Heart left ventricle (tissue), 16 donors: ENCODE data around the gene ATP1A1. TPM values are rescaled to one million over a fixed set of nuclear protein-coding genes. Genes with fewer than 3 reads are reported as not detected.

Experiments
- ATAC-seq, 4 donors: fragments of 200-7000 bp; cut with Tn5 transposase; one replicate each; pipeline ENCODE4 v1.9.1; 2020 to 2022; ENCODE audit warnings: moderate library complexity in 4 of 4, mild to moderate bottlenecking in 3 of 4, moderate number of reproducible peaks in 1 of 4
- DNase-seq, 5 donors: peaks; one replicate each; pipeline ENCODE4 v3.0.0-alpha.2; 2020
- H3K27ac ChIP-seq, 12 donors: fragments of 200-600 bp; sonication (generic) in 4 of 12; one replicate each; pipeline versions ENCODE4 v1.5.0 to v1.8.0; 2016 to 2022; ENCODE audit warnings: mild to moderate bottlenecking in 2 of 12
- H3K27me3 ChIP-seq, 9 donors: fragments of 200-600 bp; sonication (generic) in 2 of 9; one replicate each; pipeline versions ENCODE4 v1.5.1 to v1.8.0; 2016 to 2022; ENCODE audit warnings: mild to moderate bottlenecking in 3 of 9
- H3K36me3 ChIP-seq, 9 donors: fragments of 200-600 bp; sonication (generic) in 2 of 9; one replicate each; pipeline versions ENCODE4 v1.5.0 to v1.8.0; 2018 to 2022; ENCODE audit warnings: mild to moderate bottlenecking in 2 of 9
- H3K4me1 ChIP-seq, 12 donors: fragments of 200-600 bp; sonication (generic) in 4 of 12; one replicate each; pipeline versions ENCODE4 v1.5.0 to v1.8.0; 2016 to 2022; ENCODE audit warnings: mild to moderate bottlenecking in 3 of 12
- H3K4me3 ChIP-seq, 12 donors: fragments of 200-600 bp; sonication (generic) in 4 of 12; one replicate each; pipeline versions ENCODE4 v1.5.0 to v1.8.0; 2017 to 2022; ENCODE audit warnings: mild to moderate bottlenecking in 9 of 12, moderate library complexity in 4 of 12
- H3K9me3 ChIP-seq, 12 donors: fragments of 200-600 bp; sonication (generic) in 4 of 12; one replicate each; pipeline versions ENCODE4 v1.5.0 to v1.8.0; 2016 to 2022; ENCODE audit warnings: mild to moderate bottlenecking in 1 of 12
- CTCF ChIP-seq, 12 donors: fragments of 200-600 bp; sonication (generic) in 4 of 12; IDR thresholded peaks; one replicate each; pipeline versions ENCODE4 v1.5.0 to v1.8.0; 2018 to 2022; ENCODE audit warnings: antibody characterized with exemption in 12 of 12, mild to moderate bottlenecking in 5 of 12
- POLR2A ChIP-seq, 2 donors: fragments of 450-650 bp; IDR thresholded peaks; one replicate each; pipeline ENCODE4 v1.6.1; 2017; ENCODE audit warnings: antibody characterized with exemption in 2 of 2, mild to moderate bottlenecking in 2 of 2, moderate library complexity in 2 of 2
- WGBS, 4 donors: extraction: QIAGEN DNeasy Blood & Tissue Kit in 2 of 4; methylation state at CpG; one replicate each; pipeline versions ENCODE4 v1.1.5 to v1.1.7; 2013 to 2018; 5-methylcytosine and 5-hydroxymethylcytosine counted together
- intact Hi-C, 10 donors: fragments of 100-400 bp; cut with DNase I; formaldehyde crosslinking; loops; one replicate each; pipeline versions ENCODE4 v1.11.1 to v1.14.2; 2022
- polyA plus RNA-seq, 2 donors: library from polyadenylated mRNA; stranded (reverse); fragments of 200-250 nt; gene quantifications; one replicate each; pipeline ENCODE4 v1.2.3, GENCODE V29; 2013
- total RNA-seq, 9 donors: library from RNA; depleted of rRNA in 2 of 9; stranded (reverse); fragments of >200 nt in 2 of 9; fragmentation: NEBNext Ultra II Directional in 3 of 9; extraction: Animal tissue kit (Norgen Biotek cat#: 25700) in 3 of 9; gene quantifications; one replicate each; pipeline versions ENCODE4 v1.1.0 to v1.2.4, GENCODE V29; 2016 to 2023
- donor health status: ischemic (EF 13 %, LVEDD 7.1; RV severe dilation, severe dysfunction).
- donor health status: healthy with polysubstance abuse.
- donor health status: DM: no; HTN: yes; CAD: no.
- donor health status: DM: no; HTN: no; CAD: no.
- donor health status: ischemic (EF 25% LVEDD 6.9; RV normal size, moderate dysfunction).
- donor health status: ischemic (EF 25% LVEDD 5.7; RV mildly dilated, moderate dysfunction).
- donor health status: healthy.
- donor health status: DM: yes; HTN: yes; CAD: no.
- donor health status: ischemic (EF 35%, LVEDD 5.7; RV mildly dilated, moderate dysfunction).
- donor health status: nonischemic (EF 11% LVEDD 7.7; RV severe dilation, severe dysfunction).
- donor health status: DM: yes; HTN: yes; CAD: no.
- donor health status: PGD.
- donor health status: ischemic (EF 29% LVEDD 5.4; RV normal size, mild dysfunction).
- donor health status: nonischemic (EF 23%, LVEDD 6.1; RV moderate dilation, normal function).

Gene ATP1A1
- total and polyA plus RNA-seq, 11 donors: 115 to 896 (median 241) TPM

GRCh38 chr1:116402333-116402732, 29.3 kb downstream of the ATP1A1 start:
- Histone ChIP-seq H3K4me1 (peaks cover 0 to 32% (median 4%) of the 10 kb centered on the region in 12 donors), H3K4me3 (no peak overlapping the region), H3K27me3 (no peaks in the 10 kb centered on the region), H3K36me3 (peaks cover 2 to 100% (median 100%) of the 10 kb centered on the region in 9 donors), H3K9me3 (no peaks in the 10 kb centered on the region), H3K27ac (peak overlapping the region in 1 of 12 donors; percentile 63)
- ATAC-seq (no peak), DNase-seq (no peak)
- no peak for TF ChIP-seq CTCF (IDR thresholded peaks at IDR 0.05)
- TF ChIP-seq POLR2A (IDR thresholded peaks at IDR 0.05): no peak
- 81 to 89% (median 87%) methylated on average over 3 of the region's 3 CpGs for WGBS, 4 donors
- intact Hi-C loops: no loop called here

GRCh38 chr1:116403496-116404136, 30.6 kb downstream of the ATP1A1 start:
- intact Hi-C loops: no loop called here
- no peaks in the 10 kb centered on the region for H3K27me3 ChIP-seq
- no peak for TF ChIP-seq POLR2A (IDR thresholded peaks at IDR 0.05)
- peak overlapping the region in 5 of 12 donors; percentile 27 to 76 (median 33) for H3K27ac ChIP-seq
- DNase-seq (no peak), ATAC-seq (no peak)
- 91 to 93% (median 91%) methylated on average over 7 of the region's 7 CpGs for WGBS, 4 donors
- peaks cover 2 to 100% (median 96%) of the 10 kb centered on the region in 9 donors for H3K36me3 ChIP-seq
- H3K4me3 ChIP-seq: no peak overlapping the region
- no peaks in the 10 kb centered on the region for H3K9me3 ChIP-seq
- peaks cover 0 to 30% (median 4%) of the 10 kb centered on the region in 12 donors for H3K4me1 ChIP-seq

GRCh38 chr1:116404699-116405098, 31.7 kb downstream of the ATP1A1 start:
- 85 to 90% (median 86%) methylated on average over 5 of the region's 5 CpGs for WGBS, 4 donors
- peaks cover 2 to 96% (median 85%) of the 10 kb centered on the region in 9 donors for H3K36me3 ChIP-seq
- peak overlapping the region in 10 of 12 donors; percentile 11 to 81 (median 60) for H3K27ac ChIP-seq
- no peak for TF ChIP-seq POLR2A (IDR thresholded peaks at IDR 0.05)
- no peak for TF ChIP-seq CTCF (IDR thresholded peaks at IDR 0.05)
- H3K27me3 ChIP-seq: no peaks in the 10 kb centered on the region
- no peaks in the 10 kb centered on the region for H3K9me3 ChIP-seq
- DNase-seq: no peak
- intact Hi-C loops: no loop called here
- no peak overlapping the region for H3K4me3 ChIP-seq
- peaks cover 0 to 37% (median 7%) of the 10 kb centered on the region in 12 donors for H3K4me1 ChIP-seq
- ATAC-seq: peak in 1 of 4 donors; percentile 1

- no peak overlapping the region for H3K4me3 ChIP-seq
- peak overlapping the region in 11 of 12 donors; percentile 11 to 81 (median 54) for H3K27ac ChIP-seq
- peaks cover 0 to 92% (median 77%) of the 10 kb centered on the region in 9 donors for H3K36me3 ChIP-seq
- WGBS, 4 donors: 71 to 74% (median 72%) methylated on average over 13 to 14 of the region's 14 CpGs
- peak; percentile 54 to 81 (median 74) for ATAC-seq
- no peak for TF ChIP-seq CTCF (IDR thresholded peaks at IDR 0.05)
- H3K4me1 ChIP-seq: peaks cover 0 to 39% (median 10%) of the 10 kb centered on the region in 12 donors
- no peaks in the 10 kb centered on the region for H3K9me3 ChIP-seq
- H3K27me3 ChIP-seq: no peaks in the 10 kb centered on the region
- DNase-seq: peak in 2 of 5 donors; percentile 54
- intact Hi-C loops: no loop called here
Observed at GRCh38 chr1:116405241-116406135, 32.4 kb downstream of the ATP1A1 start.
